Testis (tissue), 3 donors: ENCODE results near the gene SSH3. TPM values are rescaled to one million over a fixed set of nuclear protein-coding genes. Genes with fewer than 3 reads are reported as not detected.
A peak's percentile ranks its signal among the peaks of the same experiment; 100 is the strongest.

Experiments
- DNase-seq: peaks from one replicate; pipeline ENCODE4 v3.0.0-alpha.2; 2019
- H3K27ac ChIP-seq, 2 donors: fragments of 200-600 bp; sonication (generic); one replicate each; pipeline ENCODE4 v1.5.1; 2019
- H3K27me3 ChIP-seq: fragments of 200-600 bp; sonication (generic); one replicate; pipeline ENCODE4 v1.5.1; 2019
- H3K36me3 ChIP-seq: fragments of 200-600 bp; sonication (generic); one replicate; pipeline ENCODE4 v1.5.1; 2017; ENCODE audit warnings: low read depth; ENCODE audit errors: missing control alignments
- H3K4me1 ChIP-seq: fragments of 200-600 bp; sonication (generic); one replicate; pipeline ENCODE4 v1.5.1; 2019
- H3K4me3 ChIP-seq, 2 donors: fragments of 200-600 bp; sonication (generic); one replicate each; pipeline ENCODE4 v1.5.1; 2017 to 2019
- H3K9me3 ChIP-seq: fragments of 200-600 bp; sonication (generic); one replicate; pipeline ENCODE4 v1.5.1; 2017
- POLR2A ChIP-seq: fragments of 450-650 bp; IDR thresholded peaks from one replicate; pipeline ENCODE4 v1.6.1; 2017; ENCODE audit warnings: antibody characterized with exemption, mild to moderate bottlenecking, moderate library complexity
- WGBS, 2 donors: methylation state at CpG; one replicate each; pipeline ENCODE4 v1.1.5; 2018; 5-methylcytosine and 5-hydroxymethylcytosine counted together
- intact Hi-C: fragments of 100-400 bp; cut with DNase I; formaldehyde crosslinking; loops from one replicate; pipeline ENCODE4 v1.15.1; 2023; ENCODE audit warnings: low total_unique reads
- polyA plus RNA-seq: library from polyadenylated mRNA; stranded (reverse); fragments of 350-450 nt; fragmentation: Illumina TruSeq; extraction: RNeasy Lipid Tissue Mini Kit (QIAGEN cat#74804); gene quantifications from one replicate; pipeline ENCODE4 v1.2.3, GENCODE V29; 2014; ENCODE audit warnings: low read depth, low replicate concordance; ENCODE audit not compliant: insufficient read depth
- small RNA-seq, 2 donors: library from RNA; depleted of rRNA; stranded (forward); fragments of <200 nt; gene quantifications; one replicate each; pipeline ENCODE3, GENCODE V24; 2016
- total RNA-seq, 2 donors: library from RNA; depleted of rRNA; stranded (reverse); fragments of >200 nt; gene quantifications; one replicate each; pipeline ENCODE4 v1.2.3, GENCODE V29; 2016
- TF ChIP-seq, protein P1 (sequence below), 3 experiments: fragments of 450-650 bp in 2 of 3; fragments of 200-600 bp in 1 of 3; sonication (generic) in 1 of 3; IDR thresholded peaks; one replicate each; pipeline ENCODE4 v1.5.1; 2016 to 2019; ENCODE audit warnings: antibody characterized with exemption in 3 of 3, mild to moderate bottlenecking in 2 of 3, moderate library complexity in 1 of 3

SSH3 gene
- total and polyA plus RNA-seq, 3 donors from 2014 or later, result 6.9 to 9.8 (median 8.6) TPM

DNA sequence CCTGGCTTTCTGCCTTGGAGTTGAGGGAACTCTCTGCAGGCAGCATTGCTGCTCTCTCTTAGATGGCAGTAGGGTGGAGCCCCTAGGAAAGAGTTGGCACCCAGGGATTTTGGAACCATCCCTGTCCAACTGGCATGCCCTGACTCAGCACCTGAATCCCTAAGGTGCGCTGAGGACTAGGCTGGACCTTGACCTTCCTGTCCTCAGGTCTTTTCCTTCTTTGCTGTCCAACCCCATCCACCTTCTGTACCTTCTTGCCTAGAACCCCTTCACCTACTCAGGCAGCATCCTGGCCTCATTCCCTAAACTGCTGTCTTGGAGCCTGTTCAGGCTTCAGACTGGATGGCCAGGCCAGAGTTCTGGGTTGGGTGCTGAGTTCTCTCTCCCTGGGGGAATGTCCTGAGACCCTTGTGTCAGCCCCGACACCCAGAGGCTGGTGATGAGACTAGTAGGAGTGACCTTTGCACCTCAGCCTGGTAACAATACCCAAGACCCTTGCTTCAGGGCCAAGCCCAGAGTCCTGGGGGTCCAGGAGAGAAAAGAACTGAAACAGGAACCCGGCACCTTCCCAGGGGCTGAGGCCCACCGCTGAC is 52.6 kb downstream of the SSH3 start:
- no peak for DNase-seq
- H3K27ac ChIP-seq, result peak overlapping the region; percentile 8 to 97
- no peaks in the 10 kb centered on the region for H3K9me3 ChIP-seq
- TF ChIP-seq, protein P1, sequence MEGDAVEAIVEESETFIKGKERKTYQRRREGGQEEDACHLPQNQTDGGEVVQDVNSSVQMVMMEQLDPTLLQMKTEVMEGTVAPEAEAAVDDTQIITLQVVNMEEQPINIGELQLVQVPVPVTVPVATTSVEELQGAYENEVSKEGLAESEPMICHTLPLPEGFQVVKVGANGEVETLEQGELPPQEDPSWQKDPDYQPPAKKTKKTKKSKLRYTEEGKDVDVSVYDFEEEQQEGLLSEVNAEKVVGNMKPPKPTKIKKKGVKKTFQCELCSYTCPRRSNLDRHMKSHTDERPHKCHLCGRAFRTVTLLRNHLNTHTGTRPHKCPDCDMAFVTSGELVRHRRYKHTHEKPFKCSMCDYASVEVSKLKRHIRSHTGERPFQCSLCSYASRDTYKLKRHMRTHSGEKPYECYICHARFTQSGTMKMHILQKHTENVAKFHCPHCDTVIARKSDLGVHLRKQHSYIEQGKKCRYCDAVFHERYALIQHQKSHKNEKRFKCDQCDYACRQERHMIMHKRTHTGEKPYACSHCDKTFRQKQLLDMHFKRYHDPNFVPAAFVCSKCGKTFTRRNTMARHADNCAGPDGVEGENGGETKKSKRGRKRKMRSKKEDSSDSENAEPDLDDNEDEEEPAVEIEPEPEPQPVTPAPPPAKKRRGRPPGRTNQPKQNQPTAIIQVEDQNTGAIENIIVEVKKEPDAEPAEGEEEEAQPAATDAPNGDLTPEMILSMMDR (IDR thresholded peaks at IDR 0.05), result no peak
- TF ChIP-seq POLR2A, result no peak
- no peaks in the 10 kb centered on the region for H3K27me3 ChIP-seq
- H3K4me3 ChIP-seq, result no peak overlapping the region
- 85% methylated on average over 2 to 4 of the region's 4 CpGs for WGBS, 2 donors
- peaks cover 43% of the 10 kb centered on the region for H3K4me1 ChIP-seq
- H3K36me3 ChIP-seq, result no peaks in the 10 kb centered on the region
- intact Hi-C loops, result no loop called here

DNA sequence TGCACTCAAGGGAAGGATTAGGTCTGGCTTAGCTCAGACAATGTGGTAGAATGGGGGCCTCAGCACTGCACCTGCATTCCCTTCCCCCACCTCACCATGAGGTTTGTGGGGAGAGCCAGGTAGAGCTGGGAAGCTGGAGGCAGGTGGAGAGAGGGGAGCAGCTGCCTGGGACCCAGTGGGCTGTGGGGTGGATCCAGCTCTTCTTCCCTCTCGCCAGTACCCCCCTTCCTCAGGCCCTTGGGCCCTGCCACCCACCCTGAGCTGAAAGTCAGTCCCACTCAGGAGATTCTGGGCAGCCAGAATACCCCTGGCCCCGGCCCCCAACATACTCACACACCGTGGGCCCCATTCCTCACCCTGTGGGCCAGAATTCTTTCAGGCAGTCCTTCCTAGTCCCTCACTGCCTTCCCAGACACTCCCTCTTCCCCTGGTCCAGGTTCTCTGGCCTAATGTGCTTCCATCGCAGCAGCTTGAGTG is 53.1 kb downstream of the SSH3 start:
- DNase-seq, result no peak
- TF ChIP-seq POLR2A, result no peak
- Histone ChIP-seq H3K9me3 (no peaks in the 10 kb centered on the region), H3K36me3 (no peaks in the 10 kb centered on the region), H3K27ac (peak overlapping the region in 1 of 2 donors; percentile 97), H3K4me1 (peaks cover 40% of the 10 kb centered on the region), H3K27me3 (no peaks in the 10 kb centered on the region), H3K4me3 (no peak overlapping the region)
- intact Hi-C loops, result no loop called here
- WGBS, 2 donors, result 55 to 62% methylated on average over 4 of the region's 4 CpGs

DNA sequence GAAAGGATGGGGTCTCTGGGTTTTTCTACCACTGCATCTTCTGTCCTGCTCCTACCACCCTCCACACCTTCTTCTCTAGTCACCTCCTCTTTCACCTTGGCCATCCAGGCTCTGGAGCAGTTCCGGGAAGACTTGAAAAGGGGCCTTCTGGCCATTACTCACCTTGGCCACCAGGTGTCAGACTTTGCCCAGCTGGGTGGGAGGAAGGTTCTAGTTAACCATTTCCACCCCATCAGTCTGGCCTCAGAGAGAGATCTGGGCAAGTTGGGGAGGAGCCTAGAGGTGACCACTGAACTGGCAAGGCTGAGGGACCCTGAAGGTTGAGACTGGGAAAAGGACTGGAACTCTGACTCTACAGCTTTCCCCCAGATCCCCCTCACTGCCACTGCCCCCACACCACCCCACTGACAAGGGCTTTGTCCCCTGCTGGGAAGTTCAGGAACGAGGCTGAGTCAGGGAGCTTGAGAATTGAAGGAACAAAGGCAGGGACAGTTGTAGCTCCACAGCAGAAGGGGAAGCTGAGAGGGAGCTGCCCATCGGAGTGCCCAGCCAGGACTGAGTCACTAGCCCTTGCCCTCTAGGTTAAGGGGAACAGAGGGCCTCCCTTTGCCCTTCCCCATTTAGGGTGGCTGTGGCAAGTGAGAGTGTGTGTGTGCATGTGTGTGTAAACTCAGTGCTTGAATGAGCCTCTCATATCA is 53.7 kb downstream of the SSH3 start:
- Histone ChIP-seq H3K4me1 (peaks cover 34% of the 10 kb centered on the region), H3K27me3 (no peaks in the 10 kb centered on the region), H3K36me3 (no peaks in the 10 kb centered on the region), H3K27ac (peak overlapping the region in 1 of 2 donors; percentile 97), H3K9me3 (no peaks in the 10 kb centered on the region), H3K4me3 (no peak overlapping the region)
- intact Hi-C loops, result no loop called here
- peak; percentile 67 for DNase-seq
- WGBS, 2 donors, result 39 to 50% methylated on average over 3 of the region's 3 CpGs
- TF ChIP-seq, protein P1 (IDR thresholded peaks at IDR 0.05), result peak; percentile 87 to 91 (median 89)
- TF ChIP-seq POLR2A, result no peak

- Histone ChIP-seq H3K4me3 (no peak overlapping the region), H3K4me1 (peaks cover 27% of the 10 kb centered on the region), H3K36me3 (no peaks in the 10 kb centered on the region), H3K9me3 (no peaks in the 10 kb centered on the region), H3K27me3 (no peaks in the 10 kb centered on the region), H3K27ac (no peak overlapping the region)
- intact Hi-C loops, result no loop called here
- TF ChIP-seq, protein P1 (IDR thresholded peaks at IDR 0.05), result no peak
- no peak for TF ChIP-seq POLR2A
- 83 to 85% methylated on average over 12 of the region's 12 CpGs for WGBS, 2 donors
- no peak for DNase-seq
Observed at GRCh38 chr11:67357831-67358670, 54.7 kb downstream of the SSH3 start.

Small RNA genes lying within 50 kb of the gene (small RNA-seq; reads per million reads assigned to genes)
- 0 to 0.09 reads per million in 2 donors for gene RN7SKP239

Other genes with a start within 250 kb of the SSH3 start
- 10 to 100 TPM; 11.1 to 13.9 TPM for gene RHOD, start 246.7 kb upstream of the SSH3 start, total RNA-seq
- gene RHOD, start 246.7 kb upstream of the SSH3 start, polyA plus RNA-seq, result 10.6 TPM
- gene KDM2A, start 184.3 kb upstream of the SSH3 start, total RNA-seq, result 100 to 1,000 TPM; 142 to 169 TPM
- 106 TPM for gene KDM2A, start 184.3 kb upstream of the SSH3 start, polyA plus RNA-seq
- 10 to 100 TPM; 64.3 to 87.6 TPM for gene GRK2, start 37.1 kb upstream of the SSH3 start, total RNA-seq
- 45.6 TPM for gene GRK2, start 37.1 kb upstream of the SSH3 start, polyA plus RNA-seq
- gene ANKRD13D, start 14.2 kb upstream of the SSH3 start, total RNA-seq, result 10 to 100 TPM; 66.2 to 73.3 TPM
- gene ANKRD13D, start 14.2 kb upstream of the SSH3 start, polyA plus RNA-seq, result 32.8 TPM
- gene POLD4, start 50.0 kb downstream of the SSH3 start, total RNA-seq, result 10 to 100 TPM; 53.8 to 59.1 TPM
- 54.6 TPM for gene POLD4, start 50.0 kb downstream of the SSH3 start, polyA plus RNA-seq
- gene CLCF1, start 70.1 kb downstream of the SSH3 start, total RNA-seq, result 1 to 10 TPM; 3.7 to 6.8 TPM
- gene CLCF1, start 70.1 kb downstream of the SSH3 start, polyA plus RNA-seq, result 2.7 TPM
- gene RAD9A, start 88.5 kb downstream of the SSH3 start, total RNA-seq, result 10 to 100 TPM; 35.8 to 46.2 TPM
- 25.7 TPM for gene RAD9A, start 88.5 kb downstream of the SSH3 start, polyA plus RNA-seq
- 100 to 1,000 TPM; 100 to 129 TPM for gene PPP1CA, start 98.3 kb downstream of the SSH3 start, total RNA-seq
- 79.7 TPM for gene PPP1CA, start 98.3 kb downstream of the SSH3 start, polyA plus RNA-seq
- 1 to 10 TPM; 1.8 to 3.8 TPM for gene TBC1D10C, start 100.6 kb downstream of the SSH3 start, total RNA-seq
- gene TBC1D10C, start 100.6 kb downstream of the SSH3 start, polyA plus RNA-seq, result 3.3 TPM
- 1 to 10 TPM in 1 of 2 donors, under 1 TPM in 1; 0.74 to 1.3 TPM for gene CARNS1, start 112.1 kb downstream of the SSH3 start, total RNA-seq
- gene CARNS1, start 112.1 kb downstream of the SSH3 start, polyA plus RNA-seq, result 1.6 TPM
- gene RPS6KB2, start 125.0 kb downstream of the SSH3 start, total RNA-seq, result 10 to 100 TPM; 46.5 to 47.4 TPM
- 30.1 TPM for gene RPS6KB2, start 125.0 kb downstream of the SSH3 start, polyA plus RNA-seq
- 1 to 10 TPM; 3.1 to 5.2 TPM for gene PTPRCAP, start 134.2 kb downstream of the SSH3 start, total RNA-seq
- 5.6 TPM for gene PTPRCAP, start 134.2 kb downstream of the SSH3 start, polyA plus RNA-seq
- gene CORO1B, start 139.9 kb downstream of the SSH3 start, total RNA-seq, result 10 to 100 TPM; 34.6 to 48.6 TPM
- 34.3 TPM for gene CORO1B, start 139.9 kb downstream of the SSH3 start, polyA plus RNA-seq
- not detected for gene GPR152, start 149.2 kb downstream of the SSH3 start, total RNA-seq
- not detected for gene GPR152, start 149.2 kb downstream of the SSH3 start, polyA plus RNA-seq
- gene CABP4, start 151.8 kb downstream of the SSH3 start, total RNA-seq, result 1 to 10 TPM in 1 of 2 donors, under 1 TPM in 1; 0.87 to 1.2 TPM
- 0.98 TPM for gene CABP4, start 151.8 kb downstream of the SSH3 start, polyA plus RNA-seq
- gene TMEM134, start 165.7 kb downstream of the SSH3 start, total RNA-seq, result 100 to 1,000 TPM; 126 to 149 TPM
- 97.5 TPM for gene TMEM134, start 165.7 kb downstream of the SSH3 start, polyA plus RNA-seq
- gene AIP, start 179.5 kb downstream of the SSH3 start, total RNA-seq, result 10 to 100 TPM; 34.6 to 61.7 TPM
- 60.7 TPM for gene AIP, start 179.5 kb downstream of the SSH3 start, polyA plus RNA-seq
- 10 to 100 TPM; 15.5 to 23.5 TPM for gene PITPNM1, start 201.8 kb downstream of the SSH3 start, total RNA-seq
- gene PITPNM1, start 201.8 kb downstream of the SSH3 start, polyA plus RNA-seq, result 19.6 TPM
- 10 to 100 TPM; 26.4 to 38.0 TPM for gene CDK2AP2, start 204.6 kb downstream of the SSH3 start, total RNA-seq
- gene CDK2AP2, start 204.6 kb downstream of the SSH3 start, polyA plus RNA-seq, result 20.9 TPM
- not detected for gene CABP2, start 219.9 kb downstream of the SSH3 start, total RNA-seq
- not detected for gene CABP2, start 219.9 kb downstream of the SSH3 start, polyA plus RNA-seq